ENCODE data around the gene OR4K14. TPM values are rescaled to one million over a fixed set of nuclear protein-coding genes. Genes with fewer than 3 reads are reported as not detected.

The OR4K14 gene
- total and polyA plus RNA-seq, 2 experiments from 2014 or later = not detected

- Histone ChIP-seq H3K79me2 (replicated peaks; ENCODE audit: insufficient read depth) (no peaks in the 10 kb centered on the region), H3F3A (replicated peaks; ENCODE audit: low read depth) (no peaks in the 10 kb centered on the region), H2AFZ (no peak overlapping the region), H3K9me2 (ENCODE audit: insufficient read depth) (no peaks in the 10 kb centered on the region), H4K20me1 (replicated peaks; ENCODE audit: insufficient read depth) (no peaks in the 10 kb centered on the region), H3K4me3 (no peak overlapping the region), H3K27ac (ENCODE audit: low read depth) (no peak overlapping the region), H3K4me2 (no peak overlapping the region), H3K4me1 (ENCODE audit: insufficient read depth) (no peaks in the 10 kb centered on the region), H3K36me3 (ENCODE audit: insufficient read depth) (no peaks in the 10 kb centered on the region; the same call in 1 of the 2 replicates), H3K27me3 (ENCODE audit: insufficient read depth) (no peaks in the 10 kb centered on the region)
- no peak overlapping the region for H3K4me3 Mint-ChIP-seq
- TF ChIP-seq EZH2 (IDR thresholded peaks at IDR 0.05; ENCODE audit: low read depth, unreplicated experiment) (no peak), CREB1 (CRISPR knock-in tag; IDR thresholded peaks at IDR 0.05; ENCODE audit: low read depth) (no peak), POLR2AphosphoS5 (IDR thresholded peaks at IDR 0.05; ENCODE audit: low read depth) (no peak), REST (IDR thresholded peaks at IDR 0.05; ENCODE audit: unreplicated experiment) (no peak), NANOG (IDR thresholded peaks at IDR 0.05; ENCODE audit: borderline replicate concordance) (no peak), CTCF (conservative IDR thresholded peaks at IDR 0.05; ENCODE audit: low read depth in 2 of 2) (no peak), ETS1 (IDR thresholded peaks at IDR 0.05) (no peak), ZNF462 (CRISPR knock-in tag; IDR thresholded peaks at IDR 0.05) (no peak), JUNB (IDR thresholded peaks at IDR 0.05; ENCODE audit: unreplicated experiment) (no peak), EZH2phosphoT487 (IDR thresholded peaks at IDR 0.05; ENCODE audit: unreplicated experiment) (no peak), ZNF114 (CRISPR knock-in tag; IDR thresholded peaks at IDR 0.05) (no peak), ZNF331 (CRISPR knock-in tag; IDR thresholded peaks at IDR 0.05; ENCODE audit: low read depth) (no peak), STAT1 (IDR thresholded peaks at IDR 0.05; ENCODE audit: unreplicated experiment) (no peak)
- peaks cover 9% of the 10 kb centered on the region; the same call in 2 of the 3 replicates for H3K36me3 Mint-ChIP-seq (ENCODE audit: low read depth)
- peaks cover 90% of the 10 kb centered on the region for H3K9me3 Mint-ChIP-seq
- no peaks in the 10 kb centered on the region for H3K4me1 Mint-ChIP-seq
- DNase-seq (ENCODE audit: low spot score) (no peak), ATAC-seq (no peak)
- no peak overlapping the region for H3K27ac Mint-ChIP-seq
- H3K27me3 Mint-ChIP-seq (ENCODE audit: insufficient read depth, low read depth, poor library complexity) = no peaks in the 10 kb centered on the region
Measured at GRCh38 chr14:20031058-20031457, 12.0 kb upstream of the OR4K14 start.
